NT2/D1 (cell line): ENCODE data around the gene ACVRL1.

Experiments used
- YY1 ChIP-seq: IDR thresholded peaks from 2 replicates; pipeline ENCODE4 v1.6.1; 2011; ENCODE audit not compliant: insufficient read length, insufficient read depth
- ZNF274 ChIP-seq: IDR thresholded peaks from 2 replicates; pipeline ENCODE4 v1.6.1; 2011; ENCODE audit warnings: mild to moderate bottlenecking, low read depth, low read length

GRCh38 chr12:51960890-51961289, 53.6 kb downstream of the ACVRL1 start:
- no peak for TF ChIP-seq YY1
- no peak for TF ChIP-seq ZNF274
